ENCODE data around the gene KLHL36.

Gene KLHL36

GRCh38 chr16:84699147-84699711 lies 50.9 kb downstream of the KLHL36 start:
- TF ChIP-seq ZNF274 (IDR thresholded peaks at IDR 0.05; ENCODE audit: low read depth, low read length), result no peak

GRCh38 chr16:84699712-84700445 lies 51.6 kb downstream of the KLHL36 start, which contains the start of gene USP10:
TSS of gene USP10 (plus strand) at chr16:84700000. CDS start at chr16:84700091, 91 bp downstream.
- peak within 1 kb of the TSS; percentile 94 for H3K4me3 ChIP-seq (ENCODE audit: low read length)
- no peak for TF ChIP-seq ZNF274 (IDR thresholded peaks at IDR 0.05; ENCODE audit: low read depth, low read length)

More at GRCh38 chr16:84699147-84699711, 50.9 kb downstream of the KLHL36 start:
- peak overlapping the region; percentile 74 for H3K4me3 ChIP-seq (ENCODE audit: low read length)

- no peak for TF ChIP-seq ZNF274 (IDR thresholded peaks at IDR 0.05; ENCODE audit: low read depth, low read length)
- H3K4me3 ChIP-seq (ENCODE audit: low read length), result peak overlapping the region; percentile 94
These were observed 52.4 kb downstream of the KLHL36 start for GRCh38 chr16:84700446-84701300.

- H3K4me3 ChIP-seq (ENCODE audit: low read length), result no peak overlapping the region
- no peak for TF ChIP-seq ZNF274 (IDR thresholded peaks at IDR 0.05; ENCODE audit: low read depth, low read length)
These were observed 55.4 kb downstream of the KLHL36 start for GRCh38 chr16:84703681-84704080.

- H3K4me3 ChIP-seq (ENCODE audit: low read length), result no peak overlapping the region
These were observed 55.9 kb downstream of the KLHL36 start for GRCh38 chr16:84704253-84704652.

GRCh38 chr16:84706856-84707255 lies 58.5 kb downstream of the KLHL36 start:
- no peak overlapping the region for H3K4me3 ChIP-seq (ENCODE audit: low read length)
- TF ChIP-seq ZNF274 (IDR thresholded peaks at IDR 0.05; ENCODE audit: low read depth, low read length), result no peak

More at GRCh38 chr16:84704253-84704652, 55.9 kb downstream of the KLHL36 start:
- TF ChIP-seq ZNF274 (IDR thresholded peaks at IDR 0.05; ENCODE audit: low read depth, low read length), result no peak

- no peak overlapping the region for H3K4me3 ChIP-seq (ENCODE audit: low read length)
- TF ChIP-seq ZNF274 (IDR thresholded peaks at IDR 0.05; ENCODE audit: low read depth, low read length), result no peak
These were observed 61.3 kb downstream of the KLHL36 start for GRCh38 chr16:84709609-84710008.

GRCh38 chr16:84710686-84711085 lies 62.4 kb downstream of the KLHL36 start:
- no peak overlapping the region for H3K4me3 ChIP-seq (ENCODE audit: low read length)
- TF ChIP-seq ZNF274 (IDR thresholded peaks at IDR 0.05; ENCODE audit: low read depth, low read length), result no peak
